AG04449 (cell line): Measurements from ENCODE around the gene AGAP2.
"Not testable (repeated sequence)": the region's sequence is repeated elsewhere in the genome, so short reads cannot be mapped to it uniquely, and the experiment has no call there.

Source experiments
- CTCF ChIA-PET: fragments of 350-600 bp; formaldehyde crosslinking; extraction: SDS; loops from one replicate; lab custom pipeline; 2021; ENCODE audit warnings: antibody characterized with exemption; lab: Yijun Ruan, JAX
- POLR2A ChIA-PET: fragments of 400-600, 350-600 bp; formaldehyde crosslinking; extraction: SDS; loops from one replicate; lab custom pipeline; 2020; ENCODE audit warnings: antibody characterized with exemption, inconsistent platforms; lab: Yijun Ruan, JAX
- DNase-seq: peaks from one replicate; pipeline ENCODE4 v3.0.0-alpha.2; 2010; ENCODE audit warnings: low read depth, low spot score
- H3K4me3 ChIP-seq: 2 replicates; pipeline ENCODE4 v1.5.1; 2011; ENCODE audit warnings: low read depth, mild to moderate bottlenecking, control low read depth, low read length
- TF ChIP-seq, protein P1 (sequence below): IDR thresholded peaks from one replicate; pipeline ENCODE4 v1.5.1; 2011; ENCODE audit warnings: mild to moderate bottlenecking, moderate library complexity, low read length, control low read depth, inconsistent platforms; ENCODE audit not compliant: insufficient read depth; ENCODE audit errors: missing control alignments

AGAP2 gene

DNA sequence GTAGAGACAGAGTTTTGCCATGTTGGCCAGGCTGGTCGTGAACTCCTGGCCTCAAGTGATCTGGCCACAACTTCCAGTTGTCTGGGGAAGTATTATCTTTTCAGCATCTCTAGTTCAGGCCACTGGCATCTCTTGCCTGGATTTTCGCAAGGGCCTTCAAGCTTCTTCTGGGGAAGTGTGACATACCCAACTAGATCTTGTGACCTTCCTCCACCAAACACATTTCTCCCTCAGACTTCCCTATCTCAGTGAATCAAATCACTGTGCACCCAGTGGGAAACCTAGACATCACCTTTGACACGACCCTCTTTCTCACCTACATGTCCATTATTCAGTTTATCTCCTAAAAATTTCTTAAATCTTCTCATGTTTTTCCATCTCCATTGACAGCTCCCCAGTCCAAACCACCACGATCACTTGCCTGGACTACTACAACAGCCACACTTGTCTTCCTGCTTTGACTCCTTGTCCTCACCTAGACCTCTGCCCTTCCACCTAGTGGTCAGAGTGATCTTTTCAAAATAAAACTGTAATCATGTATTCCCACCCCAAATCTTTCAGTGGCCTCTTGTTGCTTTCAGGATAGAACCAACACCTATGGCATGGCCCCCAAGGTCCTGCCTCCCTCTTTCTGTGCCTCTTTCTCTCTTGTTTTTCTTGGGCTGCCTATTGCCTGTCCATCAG lies 37.2 kb upstream of the AGAP2 start:
- DNase-seq, result no peak
- TF ChIP-seq, protein P1, sequence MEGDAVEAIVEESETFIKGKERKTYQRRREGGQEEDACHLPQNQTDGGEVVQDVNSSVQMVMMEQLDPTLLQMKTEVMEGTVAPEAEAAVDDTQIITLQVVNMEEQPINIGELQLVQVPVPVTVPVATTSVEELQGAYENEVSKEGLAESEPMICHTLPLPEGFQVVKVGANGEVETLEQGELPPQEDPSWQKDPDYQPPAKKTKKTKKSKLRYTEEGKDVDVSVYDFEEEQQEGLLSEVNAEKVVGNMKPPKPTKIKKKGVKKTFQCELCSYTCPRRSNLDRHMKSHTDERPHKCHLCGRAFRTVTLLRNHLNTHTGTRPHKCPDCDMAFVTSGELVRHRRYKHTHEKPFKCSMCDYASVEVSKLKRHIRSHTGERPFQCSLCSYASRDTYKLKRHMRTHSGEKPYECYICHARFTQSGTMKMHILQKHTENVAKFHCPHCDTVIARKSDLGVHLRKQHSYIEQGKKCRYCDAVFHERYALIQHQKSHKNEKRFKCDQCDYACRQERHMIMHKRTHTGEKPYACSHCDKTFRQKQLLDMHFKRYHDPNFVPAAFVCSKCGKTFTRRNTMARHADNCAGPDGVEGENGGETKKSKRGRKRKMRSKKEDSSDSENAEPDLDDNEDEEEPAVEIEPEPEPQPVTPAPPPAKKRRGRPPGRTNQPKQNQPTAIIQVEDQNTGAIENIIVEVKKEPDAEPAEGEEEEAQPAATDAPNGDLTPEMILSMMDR, result no peak
- ChIA-PET CTCF (interaction anchor here (0.7 to 4.2 kb wide), 5 partner anchors 8 to 128 kb away, joined by 3 to 31 read pairs (median 9); partner anchors contain the start of gene TSFM), POLR2A (no interaction called here)
- H3K4me3 ChIP-seq, result no peak overlapping the region

DNA sequence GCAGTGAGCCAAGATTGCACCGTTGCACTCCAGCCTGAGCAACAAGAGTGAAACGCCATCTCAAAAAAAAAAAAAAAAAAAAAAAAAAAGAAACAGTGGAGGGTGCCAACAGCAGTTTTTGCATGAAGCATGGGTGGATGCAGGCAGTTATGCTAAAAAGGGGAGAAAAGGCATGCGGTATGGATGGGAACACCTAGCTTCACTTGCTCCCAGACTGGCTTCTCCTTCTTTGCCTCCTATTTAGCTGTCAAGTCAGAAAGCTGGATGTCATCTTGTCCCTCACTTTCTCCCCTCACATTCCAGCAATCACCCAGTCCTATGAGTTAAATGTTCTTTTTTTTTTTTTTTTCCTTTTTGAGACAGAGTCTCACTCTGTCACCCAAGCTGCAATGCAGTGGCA lies 36.5 kb upstream of the AGAP2 start:
- POLR2A ChIA-PET, result no interaction called here
- no peak overlapping the region for H3K4me3 ChIP-seq
- no peak for DNase-seq
- TF ChIP-seq, protein P1, result no peak
- CTCF ChIA-PET, result interaction anchor here (0.7 to 4.2 kb wide), 7 partner anchors 9 to 129 kb away, joined by 3 to 31 read pairs (median 4); partner anchors contain the start of gene TSFM

DNA sequence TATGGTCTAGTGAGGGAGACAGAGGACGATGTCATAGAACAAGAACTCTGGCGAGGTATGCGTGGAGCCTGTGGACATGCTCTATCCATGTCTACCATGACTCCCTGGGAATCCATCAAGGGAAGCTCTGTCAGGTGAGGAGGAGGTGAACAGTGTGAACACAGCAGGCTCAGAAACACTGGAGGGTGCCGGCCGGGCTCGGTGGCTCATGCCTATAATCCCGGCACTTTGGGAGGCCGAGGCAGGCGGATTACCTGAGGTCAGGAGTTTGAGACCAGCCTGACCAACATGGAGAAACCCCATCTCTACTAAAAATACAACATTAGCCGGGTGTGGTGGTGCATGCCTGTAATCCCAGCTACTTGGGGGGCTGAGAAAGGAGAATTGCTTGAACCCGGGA lies 36.1 kb upstream of the AGAP2 start:
- H3K4me3 ChIP-seq, DNase-seq, POLR2A ChIA-PET: not testable (repeated sequence)
- CTCF ChIA-PET, result interaction anchor here (0.7 to 4.2 kb wide), 7 partner anchors 9 to 129 kb away, joined by 3 to 31 read pairs (median 3); partner anchors contain the start of gene TSFM

DNA sequence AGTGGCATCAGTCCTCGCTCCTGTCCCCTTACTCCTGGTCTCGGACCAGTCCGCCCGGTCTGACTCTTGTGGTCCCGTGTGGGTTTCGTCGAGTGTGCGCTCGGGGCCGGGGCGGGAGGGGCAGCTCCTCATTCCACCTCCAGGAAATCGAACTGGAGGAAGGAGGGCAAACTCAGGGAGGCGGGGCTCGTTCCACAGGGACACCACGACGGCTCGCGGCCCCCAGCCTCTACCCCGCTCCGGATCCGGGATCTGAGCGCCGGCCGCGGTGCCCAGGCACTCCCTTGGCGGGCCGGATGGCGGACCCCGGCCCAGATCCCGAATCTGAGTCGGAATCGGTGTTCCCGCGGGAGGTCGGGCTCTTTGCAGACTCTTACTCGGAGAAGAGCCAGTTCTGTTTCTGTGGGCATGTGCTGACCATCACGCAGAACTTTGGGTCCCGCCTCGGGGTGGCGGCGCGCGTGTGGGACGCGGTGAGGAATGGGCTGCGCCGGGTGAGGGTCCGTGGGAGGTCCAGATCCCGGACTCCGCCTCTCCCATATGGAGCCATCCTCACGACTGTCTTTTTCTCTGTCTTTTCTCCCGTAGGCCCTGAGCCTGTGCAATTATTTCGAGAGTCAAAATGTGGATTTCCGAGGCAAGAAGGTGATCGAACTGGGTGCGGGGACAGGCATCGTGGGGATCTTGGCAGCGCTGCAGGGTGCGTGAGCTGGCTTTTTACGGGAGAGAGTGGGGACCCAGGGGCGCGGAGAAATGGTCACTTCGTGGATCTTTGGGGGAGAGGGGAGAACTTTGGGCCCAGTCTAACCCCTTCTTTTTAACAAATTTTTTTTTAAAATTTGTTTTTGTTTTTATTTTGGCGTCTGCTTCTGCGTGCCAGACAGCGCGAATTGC lies 34.1 kb upstream of the AGAP2 start, which contains the start of gene EEF1AKMT3:
Gene EEF1AKMT3 (plus strand): TSS at position 186 of the 894 bp plus-strand sequence. CDS start 111 bp downstream, at position 297.
- H3K4me3 ChIP-seq, result peak within 1 kb of the TSS; percentile 99
- ChIA-PET CTCF (interaction anchor here (0.8 to 4.2 kb wide), 7 partner anchors 8 to 125 kb away, joined by 3 to 31 read pairs (median 4); partner anchors contain the start of gene TSFM), POLR2A (interaction anchor here (0.5 to 1.2 kb wide), 8 partner anchors 10 to 123 kb away, joined by 3 to 5 read pairs (median 4); partner anchors contain the start of genes CDK4, TSFM and TSPAN31)
- TF ChIP-seq, protein P1, result no peak
- no peak for DNase-seq

DNA sequence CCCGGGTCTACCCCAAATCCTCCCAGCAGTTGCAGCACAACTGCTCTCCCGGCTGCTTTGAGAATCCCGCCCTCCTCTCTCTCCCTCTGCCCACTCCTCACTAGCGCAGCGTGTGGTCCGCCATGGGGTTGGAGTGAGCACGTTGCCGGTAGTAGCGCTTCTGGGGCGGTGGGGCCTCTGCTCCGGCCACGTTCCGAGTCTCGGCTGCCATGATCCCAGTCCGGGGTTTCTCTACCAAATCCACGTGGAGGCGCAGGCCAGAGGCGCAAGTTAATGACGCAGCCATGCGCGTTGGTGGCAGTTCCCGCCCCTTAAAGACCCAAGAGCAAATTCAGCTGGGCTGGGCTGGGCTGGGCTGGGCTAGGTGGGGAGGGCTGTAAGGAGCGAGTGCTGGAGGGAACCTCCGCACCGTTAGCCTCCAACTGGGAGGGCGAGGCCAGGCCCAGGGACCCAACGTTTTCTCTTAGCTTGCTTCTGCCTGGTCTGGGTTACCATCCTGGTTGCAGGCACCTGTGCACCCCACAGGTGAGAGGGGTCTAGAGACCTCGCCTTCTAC lies 33.4 kb upstream of the AGAP2 start, which contains the start of gene METTL1:
Gene METTL1 (minus strand): TSS at position 233 of the 556 bp plus-strand sequence. CDS start 22 bp downstream, at position 211.
- ChIA-PET POLR2A (interaction anchor here (0.5 to 1.2 kb wide), 8 partner anchors 11 to 124 kb away, joined by 3 to 5 read pairs (median 4); partner anchors contain the start of genes CDK4, TSFM and TSPAN31), CTCF (interaction anchor here (0.8 to 4.2 kb wide), 7 partner anchors 9 to 126 kb away, joined by 3 to 31 read pairs (median 4); partner anchors contain the start of gene TSFM)
- peak within 1 kb of the TSS; percentile 99 for H3K4me3 ChIP-seq
- peak; percentile 73 for DNase-seq
- TF ChIP-seq, protein P1, result no peak
